NCI-H510A treated with DMSO at 0.1 percent for 48 hours (cell line): ENCODE measurements around the gene SLC7A8.

Source experiments
- DNase-seq: peaks from one replicate; lab custom pipeline; 2025; lab: John Stamatoyannopoulos, UW

SLC7A8 gene

DNA sequence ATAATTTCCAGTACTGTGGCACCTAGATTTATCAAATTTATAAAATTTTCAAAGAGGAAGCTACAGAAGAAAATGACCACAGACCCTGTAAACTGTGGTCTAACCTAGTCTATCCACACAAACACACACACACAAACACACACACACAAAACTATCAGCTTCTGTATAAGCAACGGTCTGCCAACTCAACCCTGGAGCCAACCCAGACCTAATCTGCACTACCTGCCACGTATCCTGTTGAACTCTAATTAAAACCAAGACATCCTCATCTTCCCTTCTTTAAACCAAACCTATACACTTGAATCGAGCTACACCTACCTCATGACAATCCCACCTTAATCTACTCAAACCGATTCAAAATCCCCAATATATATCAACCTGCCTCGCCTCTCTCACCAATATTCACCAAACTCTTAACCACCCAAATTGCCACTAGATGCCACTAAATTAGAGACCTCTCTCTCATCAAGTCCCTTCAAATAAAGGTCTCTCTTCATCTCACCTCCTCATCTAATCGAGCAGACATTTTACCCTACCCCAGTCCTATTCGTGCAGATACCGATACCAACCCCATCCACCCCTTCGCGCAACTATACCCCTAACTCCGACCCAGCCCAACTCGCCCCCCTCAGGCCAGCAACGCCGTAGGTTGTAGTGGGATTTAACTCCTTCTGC lies 89.3 kb downstream of the SLC7A8 start:
- DNase-seq: no peak

GRCh38 chr14:23093526-23093925 lies 89.9 kb downstream of the SLC7A8 start:
- DNase-seq: no peak

- no peak for DNase-seq
Measured at GRCh38 chr14:23093104-23093503, 90.4 kb downstream of the SLC7A8 start.

DNA sequence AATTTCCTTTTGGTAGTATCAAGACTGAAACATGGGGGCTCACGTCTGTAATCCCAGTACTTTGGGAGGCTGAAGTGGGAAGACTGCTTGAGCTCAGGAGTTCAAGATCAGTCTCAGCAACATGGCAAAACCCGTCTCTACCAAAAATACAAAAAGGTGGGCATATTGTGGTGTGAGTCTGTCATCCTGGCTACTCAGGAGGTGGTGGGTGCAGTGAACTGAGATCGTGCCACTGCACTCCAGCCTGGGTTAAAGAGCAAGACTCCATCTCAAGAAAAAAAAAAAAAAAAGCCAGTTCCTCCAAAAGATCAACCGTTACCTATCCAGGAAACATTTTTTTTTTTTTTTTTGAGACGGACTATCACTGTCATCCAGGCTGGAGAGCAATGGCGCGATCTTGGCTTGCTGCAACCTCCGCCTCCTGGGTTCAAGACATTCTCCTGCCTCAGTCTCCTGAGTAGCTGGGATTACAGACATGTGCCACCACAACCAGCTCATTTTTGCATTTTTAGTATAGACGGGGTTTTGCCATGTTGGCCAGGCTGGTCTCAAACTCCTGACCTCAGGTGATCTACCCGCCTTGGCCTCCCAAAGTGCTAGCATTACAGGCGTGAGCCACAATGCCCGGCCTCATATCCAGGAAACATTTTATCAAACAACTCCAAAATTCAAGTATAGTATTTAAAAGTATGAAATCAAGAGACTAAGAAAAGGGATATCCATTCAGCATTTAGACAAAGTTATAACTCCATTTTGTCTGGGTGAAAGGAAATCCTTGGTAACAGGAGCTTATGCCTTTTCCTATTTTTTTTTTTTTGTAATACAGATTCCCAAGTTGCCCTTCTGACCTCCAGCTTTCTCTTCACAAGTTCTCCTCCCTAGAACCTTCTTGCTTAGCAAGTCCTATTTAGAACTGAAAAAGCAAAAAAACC lies 91.9 kb downstream of the SLC7A8 start:
- no peak for DNase-seq

DNA sequence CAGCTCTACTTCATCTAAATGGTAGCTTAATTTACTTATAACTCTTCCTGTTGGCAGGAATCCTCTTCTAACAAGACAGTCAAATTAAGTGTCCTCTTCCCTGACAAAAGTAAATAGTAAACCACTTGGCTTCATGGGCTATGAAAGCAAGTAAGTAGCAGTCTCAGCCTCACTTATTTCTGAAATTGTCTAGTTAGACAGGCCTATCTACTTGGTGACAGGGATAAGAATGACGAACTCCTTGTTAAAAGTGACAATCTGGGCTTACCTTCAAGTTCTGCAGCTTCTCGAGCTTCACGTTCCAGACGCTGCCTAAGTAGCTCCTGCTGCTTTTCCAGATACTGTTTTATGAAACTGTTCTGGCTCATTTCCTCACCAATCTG lies 93.2 kb downstream of the SLC7A8 start:
- DNase-seq: no peak

- no peak for DNase-seq
Measured at GRCh38 chr14:23089498-23090253, 93.8 kb downstream of the SLC7A8 start.

- no peak for DNase-seq
Measured at GRCh38 chr14:23086565-23086964, 96.9 kb downstream of the SLC7A8 start.

- DNase-seq: no peak
Measured at GRCh38 chr14:23085458-23085857, 98.0 kb downstream of the SLC7A8 start.

DNA sequence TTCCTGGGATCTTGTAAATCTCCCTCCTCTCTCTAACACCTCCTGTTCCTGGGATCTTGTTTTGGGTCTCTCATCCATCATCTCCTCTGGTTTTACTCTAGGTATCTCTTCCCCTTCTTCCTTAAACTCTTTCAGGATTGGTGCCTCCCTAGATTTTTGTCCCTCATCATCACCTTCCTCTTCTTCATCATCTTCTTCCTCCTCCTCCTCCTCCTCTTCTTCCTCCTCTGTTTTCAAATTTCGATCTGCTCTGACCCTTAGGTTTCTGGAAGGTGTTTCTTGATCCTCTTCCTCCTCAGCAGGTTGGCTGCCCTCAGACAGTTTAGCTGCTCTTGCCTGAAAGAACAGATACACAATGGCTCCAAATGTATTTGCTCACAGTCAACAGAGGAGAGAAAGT lies 103.0 kb downstream of the SLC7A8 start:
- no peak for DNase-seq

- no peak for DNase-seq
Measured at GRCh38 chr14:23079716-23080115, 103.7 kb downstream of the SLC7A8 start.

- DNase-seq: no peak
Measured at GRCh38 chr14:23078692-23079116, 104.8 kb downstream of the SLC7A8 start.

GRCh38 chr14:23077962-23078361 lies 105.5 kb downstream of the SLC7A8 start:
- no peak for DNase-seq

DNA sequence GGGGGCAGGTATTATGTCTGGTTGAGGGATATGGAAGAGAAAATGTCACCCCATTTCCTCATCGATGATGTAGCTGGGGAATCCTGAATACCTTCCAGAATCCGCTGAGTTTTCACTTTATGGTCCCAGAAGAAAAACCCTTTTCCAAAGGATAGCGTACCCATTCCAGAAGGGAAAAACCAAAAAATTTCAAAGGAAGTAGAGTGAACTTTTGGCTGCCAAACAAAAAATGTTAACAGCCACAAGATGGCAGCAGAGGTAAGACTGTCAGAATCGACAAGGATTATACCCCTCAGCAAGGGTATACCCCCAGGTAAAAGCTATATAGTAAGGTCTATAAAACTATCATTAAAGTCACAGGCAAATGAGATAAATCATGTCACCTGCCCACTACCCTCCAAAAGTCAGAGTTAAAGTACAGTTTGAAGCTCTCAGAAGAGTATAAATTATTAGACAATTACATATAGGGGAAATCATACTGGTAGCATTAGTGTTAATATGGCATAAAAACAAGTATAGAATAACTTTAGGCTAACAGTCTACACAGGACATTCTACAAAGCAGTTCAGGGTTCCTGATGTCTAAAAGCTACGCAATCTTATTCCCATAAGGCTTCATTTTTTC lies 106.6 kb downstream of the SLC7A8 start:
- DNase-seq: no peak
